GM19395 (cell line): ENCODE measurements around the gene SNRPD3.

ENCODE experiments used
- ATAC-seq: cut with Tn5 transposase; IDR thresholded peaks from one replicate; pipeline ENCODE4 v1.9.1; 2021; ENCODE audit warnings: mild to moderate bottlenecking, moderate library complexity; ENCODE audit not compliant: unreplicated experiment

The SNRPD3 gene

GRCh38 chr22:24555165-24556039 lies at the start of gene SNRPD3:
Gene SNRPD3 (plus strand): TSS chr22:24555999. CDS start chr22:24557675, 1,676 bp downstream.
- peak; percentile 78 for ATAC-seq

DNA sequence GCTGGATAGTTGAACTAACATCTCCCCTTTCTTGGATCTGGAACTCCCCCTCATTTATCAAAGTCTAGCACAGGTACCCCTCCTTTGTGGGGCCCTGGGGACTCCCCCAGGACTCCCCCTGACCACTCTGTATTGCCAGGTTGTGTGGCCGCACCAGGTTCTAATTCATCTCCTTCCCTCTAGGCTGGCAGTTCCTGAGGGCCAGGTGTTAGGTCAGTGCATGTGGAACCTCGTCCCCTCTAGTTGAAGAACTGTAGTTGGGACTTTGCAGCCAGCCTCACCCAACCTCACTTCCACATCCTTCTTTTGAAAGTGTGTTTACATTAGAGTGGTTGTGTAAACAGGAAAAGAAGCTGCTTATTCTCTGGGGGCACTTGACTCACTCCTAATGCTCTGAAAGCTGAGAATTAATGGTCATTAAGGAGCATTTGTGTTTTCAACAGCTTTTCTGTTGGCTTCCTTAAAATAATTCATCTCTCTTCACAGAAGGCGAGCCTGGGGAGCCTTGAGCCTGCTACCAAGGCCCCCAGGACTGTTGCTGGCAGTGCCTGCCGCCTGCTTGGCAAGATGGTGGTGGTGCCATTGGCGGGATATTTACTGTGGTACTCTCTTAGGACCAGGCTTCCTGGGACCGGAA lies 48.9 kb upstream of the SNRPD3 start:
- ATAC-seq, result no peak

DNA sequence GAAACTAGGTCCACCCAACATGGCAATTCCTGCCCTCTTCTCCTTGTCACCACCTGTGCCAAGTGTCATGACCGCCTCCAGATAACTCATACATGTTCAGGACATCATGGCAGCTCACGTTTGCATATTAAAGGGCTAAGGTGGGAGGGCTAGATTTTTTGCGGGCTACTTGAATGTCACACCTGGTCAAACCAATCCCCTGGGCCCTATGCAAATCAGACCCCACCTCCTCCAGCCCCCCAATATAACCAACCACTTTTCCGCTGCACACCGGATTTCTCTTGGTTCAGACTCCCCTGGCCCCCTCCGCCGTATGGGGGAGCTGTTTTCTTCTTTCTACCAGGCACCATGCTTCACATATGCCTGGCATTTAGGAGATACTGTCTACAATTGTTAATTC lies 48.1 kb upstream of the SNRPD3 start:
- ATAC-seq, result no peak

DNA sequence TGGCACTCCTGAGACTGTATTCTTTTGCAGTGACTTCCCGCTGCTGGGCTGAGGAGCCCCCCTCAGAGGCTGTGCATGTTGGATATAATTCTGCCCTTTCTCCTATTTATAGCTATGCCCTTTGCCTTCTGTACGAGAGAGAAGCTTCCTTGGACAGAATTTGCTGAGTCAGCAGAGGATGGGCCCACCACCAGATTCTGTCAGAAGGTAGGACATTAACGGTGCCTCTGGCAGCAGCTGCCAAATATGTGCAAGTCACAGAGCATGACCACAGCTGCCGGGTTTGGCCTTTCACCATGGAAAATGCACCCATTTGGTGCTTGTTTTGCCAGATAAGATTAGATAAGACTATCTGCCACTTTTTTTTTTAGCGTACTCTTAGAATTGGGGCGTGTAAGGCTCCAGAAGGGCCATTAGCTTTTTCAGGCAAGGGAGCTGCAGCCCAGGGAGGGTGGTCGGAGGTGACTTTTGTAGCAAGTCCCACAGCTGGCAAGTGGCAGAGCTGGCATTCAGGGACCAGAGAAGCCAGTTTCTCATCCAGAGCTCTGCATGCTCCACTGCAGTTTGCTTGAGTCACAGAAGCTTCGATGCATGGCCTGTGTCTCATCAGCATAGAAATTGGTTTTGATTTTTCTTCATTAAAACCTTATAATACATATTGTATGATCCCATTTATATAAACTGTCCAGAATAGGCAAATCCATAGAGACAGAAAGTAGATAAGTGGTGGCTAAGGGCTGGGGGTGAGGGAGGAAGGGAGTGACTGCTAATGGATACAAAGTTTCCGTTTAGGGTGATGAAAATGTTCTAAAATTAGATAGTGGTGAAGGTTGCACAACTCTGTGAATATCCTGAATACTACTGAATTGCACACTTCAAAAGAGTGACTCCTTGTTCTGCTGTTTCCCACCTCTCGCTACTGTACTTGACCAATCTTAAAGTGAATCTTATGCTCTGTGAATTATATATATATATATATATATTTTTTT lies 44.9 kb upstream of the SNRPD3 start:
- ATAC-seq, result no peak

GRCh38 chr22:24512043-24512442 lies 43.8 kb upstream of the SNRPD3 start:
- ATAC-seq, result no peak

GRCh38 chr22:24513378-24514240 lies 42.2 kb upstream of the SNRPD3 start:
- no peak for ATAC-seq

DNA sequence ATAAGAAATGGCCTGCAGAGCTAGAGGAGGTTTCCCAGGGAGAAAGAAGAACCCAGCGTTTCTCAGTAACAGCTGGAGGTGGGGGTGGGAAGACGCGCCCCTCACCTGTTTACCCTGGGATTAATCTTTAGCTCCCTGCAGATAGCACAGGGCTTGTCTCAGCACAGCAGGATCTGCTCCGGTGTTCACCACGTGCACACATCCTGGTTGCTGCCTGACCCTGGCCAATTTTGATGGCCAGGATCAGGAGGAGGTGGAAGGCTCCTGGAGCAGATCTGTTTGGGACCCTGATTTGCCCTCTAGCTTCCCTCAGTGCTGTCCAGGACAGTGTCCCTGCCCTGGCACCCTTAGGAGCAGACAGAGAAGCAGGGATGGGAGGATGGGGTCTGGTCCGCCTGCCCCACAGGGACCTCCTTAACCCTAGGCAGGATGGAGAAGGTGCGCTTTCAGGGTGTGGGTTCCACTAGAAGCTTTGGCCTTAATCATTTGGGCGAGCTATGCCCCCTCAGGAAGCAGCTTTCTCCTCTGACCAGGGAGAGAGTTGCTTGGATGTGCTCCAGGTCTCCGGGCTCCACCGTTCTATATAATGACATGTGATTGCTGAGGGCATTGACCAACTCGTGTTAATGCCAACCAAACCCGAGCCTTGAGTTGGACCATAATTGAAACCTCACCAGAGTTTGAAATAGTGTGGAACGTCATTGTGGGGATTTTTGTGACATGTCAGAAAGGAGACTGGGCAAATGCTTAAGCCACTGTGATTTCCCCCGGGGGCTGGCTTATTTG lies 41.4 kb upstream of the SNRPD3 start:
- ATAC-seq, result no peak

GRCh38 chr22:24515027-24515338 lies 40.8 kb upstream of the SNRPD3 start:
- no peak for ATAC-seq

DNA sequence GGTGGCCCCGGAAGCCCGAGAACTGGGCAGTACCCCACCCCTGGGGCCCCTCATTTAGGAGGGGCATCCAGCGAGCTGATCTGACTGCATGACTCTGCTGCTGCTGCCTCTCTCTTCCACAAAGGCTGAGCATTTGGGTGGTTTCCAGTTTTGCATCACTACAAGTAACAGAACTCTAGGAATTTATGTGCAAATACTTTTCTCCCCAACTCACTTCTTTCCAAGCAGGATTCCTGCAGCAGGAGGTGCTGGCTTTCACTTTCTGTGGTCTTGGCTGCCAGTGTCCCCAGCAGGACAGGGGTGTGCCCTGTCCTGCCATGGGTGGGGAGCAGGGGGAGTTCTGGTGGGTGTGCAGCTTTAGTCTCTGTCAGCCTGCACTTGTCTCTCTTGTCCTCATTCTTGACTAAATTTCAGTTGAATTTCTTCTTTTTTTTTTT lies 39.5 kb upstream of the SNRPD3 start:
- no peak for ATAC-seq

DNA sequence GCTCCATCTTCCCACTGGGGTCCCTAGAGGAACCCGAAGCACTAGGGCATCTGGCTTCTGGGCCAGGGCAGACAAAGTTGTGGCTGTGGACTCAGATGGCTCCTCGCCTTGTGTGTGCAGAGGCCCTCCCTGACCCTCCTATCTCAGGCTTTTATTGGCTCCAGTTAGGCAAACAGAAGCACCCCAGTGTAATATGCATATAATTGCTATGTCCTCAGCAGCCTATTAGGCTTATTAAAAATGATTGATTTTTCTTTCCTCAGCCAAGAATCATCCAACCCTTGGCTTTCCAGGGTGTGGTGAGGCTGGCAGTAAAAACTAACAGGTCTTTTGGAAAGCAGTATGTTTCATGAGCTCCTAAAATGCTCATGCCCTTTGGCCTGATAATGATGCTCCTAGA lies 38.4 kb upstream of the SNRPD3 start:
- no peak for ATAC-seq

DNA sequence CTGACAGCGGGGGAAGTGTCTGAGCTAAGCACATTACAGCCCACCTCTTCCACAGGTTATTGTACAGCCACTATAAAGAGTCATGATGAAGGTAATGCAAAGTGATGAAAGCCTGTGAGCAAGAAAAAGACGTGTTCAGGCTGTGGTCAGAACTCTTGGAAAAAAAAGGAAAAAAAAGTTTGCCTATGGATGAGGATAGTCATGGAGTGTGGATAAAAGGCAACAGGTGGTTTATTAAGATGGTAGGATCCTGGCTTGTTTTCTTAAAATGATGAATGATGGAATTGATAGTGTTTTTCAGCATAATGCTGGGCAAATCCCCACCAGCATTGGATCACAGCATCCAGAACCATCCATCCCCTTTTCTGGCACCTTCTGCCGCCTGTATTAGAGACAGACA lies 37.6 kb upstream of the SNRPD3 start:
- no peak for ATAC-seq

DNA sequence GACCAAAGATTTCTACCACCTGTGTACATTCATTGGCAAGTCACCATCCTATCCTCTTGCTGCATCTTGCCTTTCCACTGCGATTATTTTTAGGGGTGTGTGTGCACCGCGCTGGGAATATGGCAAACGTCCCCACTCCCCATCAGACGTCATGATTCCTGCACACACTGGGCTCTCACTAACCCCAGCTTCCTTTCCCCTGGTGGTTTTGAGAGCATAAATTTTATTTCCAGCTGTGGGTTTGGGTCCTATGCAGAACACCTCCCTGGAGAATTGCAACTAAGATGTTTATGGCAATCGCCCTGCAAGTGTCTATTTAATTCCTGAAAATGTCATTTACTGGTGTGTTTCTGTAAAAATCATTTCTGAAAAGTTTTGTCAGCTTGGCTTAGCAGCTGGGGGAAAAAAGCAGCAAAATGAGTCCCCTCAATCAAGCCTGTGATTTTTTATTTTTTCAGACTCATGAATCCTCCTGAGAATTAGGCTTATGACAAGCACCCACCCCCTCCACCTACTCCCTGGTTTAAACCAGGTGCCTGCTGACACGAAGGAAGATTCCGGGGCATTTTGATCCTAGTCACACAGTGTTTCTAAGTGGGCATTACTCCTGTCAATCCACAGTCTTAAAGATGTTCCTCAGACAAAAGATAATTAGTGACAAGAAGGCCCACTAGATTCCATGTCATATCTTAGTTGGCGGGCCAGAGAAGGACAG lies 36.9 kb upstream of the SNRPD3 start:
- ATAC-seq, result no peak

- no peak for ATAC-seq
Observed at GRCh38 chr22:24519496-24519895, 36.3 kb upstream of the SNRPD3 start.

DNA sequence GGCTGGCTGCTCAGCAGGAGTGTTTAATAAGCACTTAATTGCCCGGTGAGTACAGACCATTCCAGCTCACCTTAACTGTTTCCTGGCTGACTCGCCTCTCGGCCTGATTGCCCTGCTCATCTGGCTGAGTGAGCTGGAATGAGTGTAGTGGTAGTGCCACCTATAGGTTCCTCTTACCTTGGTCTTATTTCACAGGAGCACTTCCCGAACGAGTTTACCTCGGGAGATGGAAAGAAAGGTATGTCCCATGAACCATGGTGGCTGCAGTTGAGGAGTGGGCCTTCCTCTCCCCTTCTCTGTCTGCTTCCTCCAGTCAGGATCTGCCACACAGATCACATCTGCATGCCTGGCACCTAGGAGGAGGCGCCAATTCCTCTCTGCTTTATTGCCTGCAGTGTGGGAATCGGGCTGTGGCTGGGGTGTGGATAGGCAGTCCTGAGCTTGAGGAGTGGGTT lies 34.0 kb upstream of the SNRPD3 start:
- no peak for ATAC-seq

DNA sequence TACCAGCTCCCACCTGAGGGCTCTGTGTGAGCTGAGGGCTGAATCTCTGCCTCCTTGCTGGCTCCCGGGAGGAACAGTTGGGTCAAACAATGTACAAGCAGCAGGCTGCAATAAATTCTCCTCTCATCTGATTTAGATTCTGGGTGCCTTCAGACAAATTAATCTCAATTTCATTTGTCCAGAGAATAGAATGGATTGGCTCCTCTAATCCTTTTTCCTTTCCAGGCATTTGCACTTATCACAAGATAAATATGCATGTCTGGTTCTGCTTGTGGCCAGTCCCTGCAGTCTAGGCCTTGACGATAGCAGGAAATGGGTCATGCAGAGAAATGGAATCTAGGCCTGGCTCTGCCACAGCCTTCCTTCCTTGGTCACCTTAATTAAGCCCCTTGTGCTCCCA lies 31.9 kb upstream of the SNRPD3 start:
- no peak for ATAC-seq

GRCh38 chr22:24525416-24526037 lies 30.3 kb upstream of the SNRPD3 start:
- ATAC-seq, result peak; percentile 57

GRCh38 chr22:24526191-24526590 lies 29.6 kb upstream of the SNRPD3 start:
- ATAC-seq, result no peak

GRCh38 chr22:24529898-24530297 lies 25.9 kb upstream of the SNRPD3 start:
- no peak for ATAC-seq
